Ascending aorta (tissue), 2 donors: ENCODE data around the gene CRTAC1. TPM values are rescaled to one million over a fixed set of nuclear protein-coding genes. Genes with fewer than 3 reads are reported as not detected.
A peak's percentile ranks its signal among the peaks of the same experiment; 100 is the strongest.

Experiments used
- DNase-seq, 2 donors: peaks; one replicate each; pipeline ENCODE4 v3.0.0-alpha.2; 2019; ENCODE audit warnings: low spot score in 2 of 2
- H3K27ac ChIP-seq, 2 donors: fragments of 200-600 bp; sonication (generic); one replicate each; pipeline ENCODE4 v1.5.1; 2016 to 2017; ENCODE audit warnings: mild to moderate bottlenecking in 1 of 2
- H3K27me3 ChIP-seq: fragments of 200-600 bp; sonication (generic); one replicate; pipeline ENCODE4 v1.5.1; 2017
- H3K36me3 ChIP-seq, 2 donors: fragments of 200-600 bp; sonication (generic); one replicate each; pipeline ENCODE4 v1.5.1; 2016
- H3K4me1 ChIP-seq, 2 donors: fragments of 200-600 bp; sonication (generic); one replicate each; pipeline ENCODE4 v1.5.1; 2016 to 2017; ENCODE audit warnings: mild to moderate bottlenecking in 1 of 2
- H3K4me3 ChIP-seq, 2 donors: fragments of 200-600 bp; sonication (generic); one replicate each; pipeline ENCODE4 v1.5.1; 2016 to 2017; ENCODE audit warnings: mild to moderate bottlenecking in 1 of 2
- H3K9me3 ChIP-seq, 2 donors: fragments of 200-600 bp; sonication (generic); one replicate each; pipeline ENCODE4 v1.5.1; 2016
- intact Hi-C: fragments of 100-400 bp; cut with DNase I; formaldehyde crosslinking; loops from one replicate; pipeline ENCODE4 v1.15.1; 2023
- total RNA-seq: library from RNA; depleted of rRNA; stranded (reverse); fragments of >200 nt; gene quantifications from one replicate; pipeline ENCODE4 v1.1.0, GENCODE V29; 2016
- TF ChIP-seq, protein P1 (sequence below), 3 experiments: fragments of 200-600 bp in 2 of 3; fragments of 450-650 bp in 1 of 3; sonication (generic) in 2 of 3; IDR thresholded peaks; one replicate each; pipeline ENCODE4 v1.5.1; 2016 to 2019; ENCODE audit warnings: antibody characterized with exemption in 3 of 3, mild to moderate bottlenecking in 1 of 3, moderate library complexity in 1 of 3

CRTAC1 gene
- total RNA-seq, 1 donor from 2014 or later, result 25.2 TPM

DNA sequence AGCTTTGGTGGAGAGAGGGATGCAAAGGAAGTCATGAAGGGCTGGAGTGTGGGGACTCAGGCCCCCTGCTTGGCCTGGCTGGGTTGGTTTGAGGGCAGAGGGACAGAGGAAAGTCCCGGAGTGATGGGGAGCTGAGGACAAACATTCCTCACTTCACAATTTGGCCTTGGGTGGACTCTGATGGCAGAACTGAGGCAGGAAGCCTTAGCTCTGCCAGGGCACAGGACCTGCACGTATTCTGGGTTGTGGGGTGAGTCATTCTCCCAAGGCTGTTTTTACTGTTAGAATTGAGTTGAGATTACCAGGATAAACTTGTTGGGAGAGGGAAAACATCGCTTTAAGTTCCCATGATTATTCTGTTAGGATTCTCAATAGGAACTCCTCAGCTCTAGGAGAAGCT lies 178.1 kb downstream of the CRTAC1 start:
- no peaks in the 10 kb centered on the region for H3K36me3 ChIP-seq
- intact Hi-C loops, result no loop called here
- DNase-seq, result no peak
- no peaks in the 10 kb centered on the region for H3K9me3 ChIP-seq
- H3K27ac ChIP-seq, result no peak overlapping the region
- TF ChIP-seq, protein P1, sequence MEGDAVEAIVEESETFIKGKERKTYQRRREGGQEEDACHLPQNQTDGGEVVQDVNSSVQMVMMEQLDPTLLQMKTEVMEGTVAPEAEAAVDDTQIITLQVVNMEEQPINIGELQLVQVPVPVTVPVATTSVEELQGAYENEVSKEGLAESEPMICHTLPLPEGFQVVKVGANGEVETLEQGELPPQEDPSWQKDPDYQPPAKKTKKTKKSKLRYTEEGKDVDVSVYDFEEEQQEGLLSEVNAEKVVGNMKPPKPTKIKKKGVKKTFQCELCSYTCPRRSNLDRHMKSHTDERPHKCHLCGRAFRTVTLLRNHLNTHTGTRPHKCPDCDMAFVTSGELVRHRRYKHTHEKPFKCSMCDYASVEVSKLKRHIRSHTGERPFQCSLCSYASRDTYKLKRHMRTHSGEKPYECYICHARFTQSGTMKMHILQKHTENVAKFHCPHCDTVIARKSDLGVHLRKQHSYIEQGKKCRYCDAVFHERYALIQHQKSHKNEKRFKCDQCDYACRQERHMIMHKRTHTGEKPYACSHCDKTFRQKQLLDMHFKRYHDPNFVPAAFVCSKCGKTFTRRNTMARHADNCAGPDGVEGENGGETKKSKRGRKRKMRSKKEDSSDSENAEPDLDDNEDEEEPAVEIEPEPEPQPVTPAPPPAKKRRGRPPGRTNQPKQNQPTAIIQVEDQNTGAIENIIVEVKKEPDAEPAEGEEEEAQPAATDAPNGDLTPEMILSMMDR (IDR thresholded peaks at IDR 0.05), result no peak
- no peak overlapping the region for H3K4me3 ChIP-seq
- H3K27me3 ChIP-seq, result no peaks in the 10 kb centered on the region
- peaks cover 2 to 4% of the 10 kb centered on the region in 2 donors for H3K4me1 ChIP-seq

- DNase-seq, result no peak
- H3K9me3 ChIP-seq, result no peaks in the 10 kb centered on the region
- no peak overlapping the region for H3K4me3 ChIP-seq
- H3K4me1 ChIP-seq, result peaks cover 2 to 4% of the 10 kb centered on the region in 2 donors
- intact Hi-C loops, result no loop called here
- H3K27me3 ChIP-seq, result no peaks in the 10 kb centered on the region
- TF ChIP-seq, protein P1 (IDR thresholded peaks at IDR 0.05), result no peak
- H3K27ac ChIP-seq, result no peak overlapping the region
- no peaks in the 10 kb centered on the region for H3K36me3 ChIP-seq
Measured at GRCh38 chr10:97851341-97852001, 178.9 kb downstream of the CRTAC1 start.

DNA sequence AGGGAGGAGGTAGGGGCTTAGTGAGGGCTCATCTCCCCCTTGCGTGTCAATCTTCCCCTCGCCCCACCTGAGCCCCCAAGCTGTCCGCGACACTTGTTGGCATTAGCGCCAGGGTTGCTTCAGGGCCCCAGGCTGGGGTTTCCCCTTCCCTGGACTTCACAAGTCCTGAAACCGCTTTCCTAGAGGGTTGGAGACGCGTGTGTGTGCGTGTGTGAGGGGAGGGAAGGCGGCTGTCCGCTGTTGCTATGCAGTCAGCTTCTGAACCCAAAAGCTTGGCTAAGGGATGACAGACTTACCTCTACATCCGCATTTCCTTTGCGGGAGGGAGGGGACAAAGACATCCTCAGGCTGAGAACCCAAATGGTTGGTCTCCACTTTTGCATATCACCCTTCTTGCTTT lies 180.0 kb downstream of the CRTAC1 start:
- Histone ChIP-seq H3K4me1 (peaks cover 2 to 4% of the 10 kb centered on the region in 2 donors), H3K9me3 (no peaks in the 10 kb centered on the region), H3K27ac (no peak overlapping the region), H3K36me3 (no peaks in the 10 kb centered on the region), H3K4me3 (peak overlapping the region; percentile 58 to 71), H3K27me3 (no peaks in the 10 kb centered on the region)
- TF ChIP-seq, protein P1 (IDR thresholded peaks at IDR 0.05), result no peak
- intact Hi-C loops, result no loop called here
- DNase-seq, result no peak

GRCh38 chr10:97849687-97850402 lies 180.6 kb downstream of the CRTAC1 start, which contains the start of gene GOLGA7B:
TSS of gene GOLGA7B (plus strand) at chr10:97849843. CDS start at chr10:97850304, 461 bp downstream.
- Histone ChIP-seq H3K4me1 (peaks cover 2 to 4% of the 10 kb centered on the region in 2 donors), H3K9me3 (no peaks in the 10 kb centered on the region), H3K36me3 (no peaks in the 10 kb centered on the region), H3K4me3 (peak within 1 kb of the TSS; percentile 58 to 71), H3K27me3 (no peaks in the 10 kb centered on the region), H3K27ac (no peak within 1 kb of the TSS)
- intact Hi-C loops, result no loop called here
- TF ChIP-seq, protein P1 (IDR thresholded peaks at IDR 0.05), result no peak
- no peak for DNase-seq

DNA sequence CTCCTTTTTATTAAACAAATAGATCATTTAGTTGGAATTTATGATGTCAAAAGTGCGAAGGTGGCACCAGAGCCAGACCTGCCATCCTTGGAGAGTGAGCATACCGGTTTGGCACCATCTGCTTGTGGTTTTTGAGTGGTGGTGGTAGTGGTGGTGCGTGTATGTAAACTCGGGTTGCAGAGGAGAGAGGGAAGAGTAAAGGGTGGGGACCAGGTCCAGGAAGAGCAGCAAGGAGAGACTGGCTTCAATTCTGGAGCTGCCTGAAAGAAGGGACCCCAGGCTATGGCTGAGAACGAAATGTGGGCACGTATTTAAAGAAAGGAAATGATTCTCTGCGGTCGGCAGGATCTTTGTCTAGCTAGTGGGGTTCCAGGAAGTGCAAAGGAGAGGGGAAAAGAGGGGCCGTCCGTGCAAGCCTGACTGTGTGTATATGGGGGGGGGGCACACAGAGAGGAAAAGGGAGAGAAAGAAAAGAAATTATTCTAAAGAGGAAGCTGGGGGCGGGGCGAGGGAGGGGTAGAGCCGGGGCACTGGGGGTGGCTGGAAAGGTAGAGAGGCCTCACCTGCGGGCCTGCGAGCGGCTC lies 181.2 kb downstream of the CRTAC1 start:
- Histone ChIP-seq H3K27ac (no peak overlapping the region), H3K4me1 (peaks cover 2 to 4% of the 10 kb centered on the region in 2 donors), H3K4me3 (peak overlapping the region; percentile 58 to 71), H3K9me3 (no peaks in the 10 kb centered on the region), H3K27me3 (no peaks in the 10 kb centered on the region), H3K36me3 (no peaks in the 10 kb centered on the region)
- DNase-seq, result no peak
- TF ChIP-seq, protein P1 (IDR thresholded peaks at IDR 0.05), result no peak
- intact Hi-C loops, result no loop called here
